GM12878 (cell line): ENCODE results near the gene FTCDNL1. TPM values are rescaled to one million over a fixed set of nuclear protein-coding genes. Genes with fewer than 3 reads are reported as not detected.

Experiments
- polyA plus RNA-seq, 11 experiments: library from polyadenylated mRNA; depleted of rRNA in 4 of 11; unstranded in 6 of 11; stranded (reverse) in 5 of 11; fragments of >200 nt; fragmentation: Nextera tagmentation in 4 of 11; fragmentation: Illumina TruSeq in 1 of 11; extraction: Ambion mirVana in 4 of 11; extraction: Trizol in 1 of 11; gene quantifications; 1 replicate in 1 of 11; 2 replicates in 10 of 11; pipeline versions ENCODE4 v1.2.1 to v1.2.3, GENCODE V29; 2011 to 2016; ENCODE audit warnings: inconsistent platforms in 2 of 11, missing spikeins in 2 of 11, low read depth in 1 of 11
- total RNA-seq, 4 experiments: library from RNA; depleted of rRNA in 3 of 4; stranded (reverse); fragments of >200 nt in 3 of 4; fragmentation: Illumina TruSeq in 1 of 4; extraction: Trizol in 1 of 4; gene quantifications; 2 replicates each; pipeline versions ENCODE4 v1.2.1 to v1.2.3, GENCODE V29; 2013 to 2021
- TF ChIP-seq, protein P1 (sequence below), 3 experiments: IDR thresholded peaks in 2 of 3; conservative IDR thresholded peaks in 1 of 3; 2 replicates each; pipeline ENCODE4 v1.5.1; 2011; ENCODE audit warnings: low read depth in 3 of 3, low read length in 3 of 3, mild to moderate bottlenecking in 3 of 3, control low read depth in 2 of 3, moderate library complexity in 2 of 3, inconsistent platforms in 1 of 3, mixed read lengths in 1 of 3; ENCODE audit not compliant: control insufficient read depth in 2 of 3, insufficient read depth in 1 of 3; ENCODE audit errors: extremely low read depth in 1 of 3
- TF ChIP-seq, protein P2 (sequence below): fragments of 450-650 bp; IDR thresholded peaks from 2 replicates; pipeline ENCODE4 v1.6.1; 2017; ENCODE audit warnings: mild to moderate bottlenecking, moderate library complexity
- TF ChIP-seq, protein P3 (sequence below): IDR thresholded peaks from 2 replicates; pipeline ENCODE4 v1.6.1; 2011; ENCODE audit warnings: low read depth, low read length, improper control_type of control experiment, borderline replicate concordance

The FTCDNL1 gene
- total and polyA plus RNA-seq, 10 of the 15 experiments (the other 5 are each of a cell fraction or from before 2014, with no cell fraction given): 0.15 to 3.9 (median 2.0) TPM

DNA sequence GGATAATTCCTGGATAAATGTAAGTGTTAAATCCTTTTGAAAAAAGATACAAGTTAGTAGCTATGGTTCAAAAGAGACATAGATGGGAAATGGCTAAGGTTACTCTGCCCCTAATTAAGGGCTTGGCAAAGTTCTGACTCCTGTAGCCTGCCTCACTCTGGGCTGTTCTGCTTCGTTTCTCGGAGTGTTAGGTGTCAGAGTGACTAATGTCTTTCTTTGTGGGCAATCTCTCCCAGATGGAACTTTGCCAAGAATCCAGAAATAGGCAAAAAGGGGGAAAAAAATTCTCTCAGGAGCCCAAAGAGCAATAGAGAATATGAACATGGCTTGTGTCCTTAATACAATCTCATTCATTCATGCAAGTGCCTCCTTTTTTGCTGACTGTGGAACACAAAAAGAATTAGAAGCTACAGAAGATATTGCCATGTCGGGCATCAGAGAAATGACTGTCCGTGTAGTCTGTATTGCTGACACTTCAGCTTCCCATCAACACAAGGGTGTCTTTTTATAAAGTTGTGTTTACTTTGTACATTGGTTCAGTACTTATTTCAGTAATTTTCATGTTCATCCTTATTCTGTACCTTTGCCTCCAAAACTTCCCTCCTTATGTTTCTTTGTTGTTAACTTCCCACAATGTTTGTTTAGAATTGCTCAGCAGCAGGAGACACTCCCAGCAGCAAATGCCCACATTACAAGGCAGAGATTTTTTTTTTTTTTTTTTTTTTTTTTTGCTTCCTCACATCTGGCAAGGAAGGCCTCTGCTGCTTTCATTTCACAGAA is 134.0 kb downstream of the FTCDNL1 start (continued):
- TF ChIP-seq, protein P1, sequence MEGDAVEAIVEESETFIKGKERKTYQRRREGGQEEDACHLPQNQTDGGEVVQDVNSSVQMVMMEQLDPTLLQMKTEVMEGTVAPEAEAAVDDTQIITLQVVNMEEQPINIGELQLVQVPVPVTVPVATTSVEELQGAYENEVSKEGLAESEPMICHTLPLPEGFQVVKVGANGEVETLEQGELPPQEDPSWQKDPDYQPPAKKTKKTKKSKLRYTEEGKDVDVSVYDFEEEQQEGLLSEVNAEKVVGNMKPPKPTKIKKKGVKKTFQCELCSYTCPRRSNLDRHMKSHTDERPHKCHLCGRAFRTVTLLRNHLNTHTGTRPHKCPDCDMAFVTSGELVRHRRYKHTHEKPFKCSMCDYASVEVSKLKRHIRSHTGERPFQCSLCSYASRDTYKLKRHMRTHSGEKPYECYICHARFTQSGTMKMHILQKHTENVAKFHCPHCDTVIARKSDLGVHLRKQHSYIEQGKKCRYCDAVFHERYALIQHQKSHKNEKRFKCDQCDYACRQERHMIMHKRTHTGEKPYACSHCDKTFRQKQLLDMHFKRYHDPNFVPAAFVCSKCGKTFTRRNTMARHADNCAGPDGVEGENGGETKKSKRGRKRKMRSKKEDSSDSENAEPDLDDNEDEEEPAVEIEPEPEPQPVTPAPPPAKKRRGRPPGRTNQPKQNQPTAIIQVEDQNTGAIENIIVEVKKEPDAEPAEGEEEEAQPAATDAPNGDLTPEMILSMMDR (IDR thresholded peaks at IDR 0.05 in 2 of 3, conservative IDR thresholded peaks at IDR 0.05 in 1 of 3; ENCODE audit: control insufficient read depth in 2 of 3, extremely low read depth in 1 of 3, insufficient read depth in 1 of 3, low read depth in 3 of 3, low read length in 3 of 3): no peak
- TF ChIP-seq, protein P2, sequence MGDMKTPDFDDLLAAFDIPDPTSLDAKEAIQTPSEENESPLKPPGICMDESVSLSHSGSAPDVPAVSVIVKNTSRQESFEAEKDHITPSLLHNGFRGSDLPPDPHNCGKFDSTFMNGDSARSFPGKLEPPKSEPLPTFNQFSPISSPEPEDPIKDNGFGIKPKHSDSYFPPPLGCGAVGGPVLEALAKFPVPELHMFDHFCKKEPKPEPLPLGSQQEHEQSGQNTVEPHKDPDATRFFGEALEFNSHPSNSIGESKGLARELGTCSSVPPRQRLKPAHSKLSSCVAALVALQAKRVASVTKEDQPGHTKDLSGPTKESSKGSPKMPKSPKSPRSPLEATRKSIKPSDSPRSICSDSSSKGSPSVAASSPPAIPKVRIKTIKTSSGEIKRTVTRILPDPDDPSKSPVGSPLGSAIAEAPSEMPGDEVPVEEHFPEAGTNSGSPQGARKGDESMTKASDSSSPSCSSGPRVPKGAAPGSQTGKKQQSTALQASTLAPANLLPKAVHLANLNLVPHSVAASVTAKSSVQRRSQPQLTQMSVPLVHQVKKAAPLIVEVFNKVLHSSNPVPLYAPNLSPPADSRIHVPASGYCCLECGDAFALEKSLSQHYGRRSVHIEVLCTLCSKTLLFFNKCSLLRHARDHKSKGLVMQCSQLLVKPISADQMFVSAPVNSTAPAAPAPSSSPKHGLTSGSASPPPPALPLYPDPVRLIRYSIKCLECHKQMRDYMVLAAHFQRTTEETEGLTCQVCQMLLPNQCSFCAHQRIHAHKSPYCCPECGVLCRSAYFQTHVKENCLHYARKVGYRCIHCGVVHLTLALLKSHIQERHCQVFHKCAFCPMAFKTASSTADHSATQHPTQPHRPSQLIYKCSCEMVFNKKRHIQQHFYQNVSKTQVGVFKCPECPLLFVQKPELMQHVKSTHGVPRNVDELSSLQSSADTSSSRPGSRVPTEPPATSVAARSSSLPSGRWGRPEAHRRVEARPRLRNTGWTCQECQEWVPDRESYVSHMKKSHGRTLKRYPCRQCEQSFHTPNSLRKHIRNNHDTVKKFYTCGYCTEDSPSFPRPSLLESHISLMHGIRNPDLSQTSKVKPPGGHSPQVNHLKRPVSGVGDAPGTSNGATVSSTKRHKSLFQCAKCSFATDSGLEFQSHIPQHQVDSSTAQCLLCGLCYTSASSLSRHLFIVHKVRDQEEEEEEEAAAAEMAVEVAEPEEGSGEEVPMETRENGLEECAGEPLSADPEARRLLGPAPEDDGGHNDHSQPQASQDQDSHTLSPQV: no peak
- TF ChIP-seq, protein P3, sequence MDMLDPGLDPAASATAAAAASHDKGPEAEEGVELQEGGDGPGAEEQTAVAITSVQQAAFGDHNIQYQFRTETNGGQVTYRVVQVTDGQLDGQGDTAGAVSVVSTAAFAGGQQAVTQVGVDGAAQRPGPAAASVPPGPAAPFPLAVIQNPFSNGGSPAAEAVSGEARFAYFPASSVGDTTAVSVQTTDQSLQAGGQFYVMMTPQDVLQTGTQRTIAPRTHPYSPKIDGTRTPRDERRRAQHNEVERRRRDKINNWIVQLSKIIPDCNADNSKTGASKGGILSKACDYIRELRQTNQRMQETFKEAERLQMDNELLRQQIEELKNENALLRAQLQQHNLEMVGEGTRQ: no peak
